IPS-NIHi7 (cell line): Measurements from ENCODE around the gene RIT1.
A peak's percentile ranks its signal among the peaks of the same experiment; 100 is the strongest.

Experiments used
- DNase-seq: peaks from one replicate; pipeline ENCODE4 v3.0.0; 2012; ENCODE audit warnings: mixed read lengths; ENCODE audit errors: extremely low spot score

Gene RIT1

GRCh38 chr1:155856975-155857930, 53.9 kb downstream of the RIT1 start, which contains the start of gene GON4L:
TSS of gene GON4L (minus strand) at chr1:155857214. CDS start at chr1:155853780, 3,434 bp downstream.
- peak; percentile 97 for DNase-seq

- no peak for DNase-seq
Observed at GRCh38 chr1:155856257-155856974, 54.7 kb downstream of the RIT1 start.

GRCh38 chr1:155850345-155850744, 60.8 kb downstream of the RIT1 start:
- DNase-seq = no peak

GRCh38 chr1:155847823-155848529, 63.2 kb downstream of the RIT1 start:
- no peak for DNase-seq
